Uterus (tissue), 4 donors: ENCODE measurements around the gene SEPTIN8. TPM values are rescaled to one million over a fixed set of nuclear protein-coding genes. Genes with fewer than 3 reads are reported as not detected.

Source experiments
- DNase-seq, 2 donors: peaks; one replicate each; pipeline ENCODE4 v3.0.0-alpha.2; 2019 to 2020
- H3K27ac ChIP-seq, 2 donors: fragments of 200-600 bp; sonication (generic); 1 replicate in 1 of 2; 2 replicates in 1 of 2; pipeline ENCODE4 v1.5.1; 2016 to 2018
- H3K27me3 ChIP-seq, 2 donors: fragments of 200-600 bp; sonication (generic); one replicate each; pipeline ENCODE4 v1.5.1; 2018 to 2019; ENCODE audit warnings: control low read depth in 1 of 2
- H3K36me3 ChIP-seq, 2 donors: fragments of 200-600 bp; sonication (generic); one replicate each; pipeline ENCODE4 v1.5.1; 2019; ENCODE audit warnings: control low read depth in 1 of 2
- H3K4me1 ChIP-seq, 2 donors: fragments of 200-600 bp; sonication (generic); one replicate each; pipeline ENCODE4 v1.5.1; 2018 to 2019; ENCODE audit warnings: control low read depth in 1 of 2
- H3K4me3 ChIP-seq, 2 donors: fragments of 200-600 bp; sonication (generic); 1 replicate in 1 of 2; 2 replicates in 1 of 2; pipeline ENCODE4 v1.5.1; 2018 to 2019; ENCODE audit warnings: mild to moderate bottlenecking in 1 of 2
- H3K9me3 ChIP-seq, 2 donors: fragments of 200-600 bp; sonication (generic); one replicate each; pipeline ENCODE4 v1.5.1; 2019; ENCODE audit warnings: control low read depth in 1 of 2
- CTCF ChIP-seq, 4 experiments: fragments of 200-600 bp in 2 of 4; fragments of 450-650 bp in 2 of 4; sonication (generic) in 2 of 4; IDR thresholded peaks; one replicate each; pipeline ENCODE4 v1.5.1; 2016 to 2019; ENCODE audit warnings: antibody characterized with exemption in 4 of 4, mild to moderate bottlenecking in 2 of 4, moderate library complexity in 1 of 4
- POLR2A ChIP-seq, 2 donors: fragments of 450-650 bp; IDR thresholded peaks; one replicate each; pipeline ENCODE4 v1.6.1; 2016; ENCODE audit warnings: antibody characterized with exemption in 2 of 2, mild to moderate bottlenecking in 1 of 2, moderate library complexity in 1 of 2
- intact Hi-C: fragments of 100-400 bp; cut with DNase I; formaldehyde crosslinking; loops from one replicate; pipeline ENCODE4 v1.15.1; 2023; ENCODE audit warnings: low total_unique reads
- total RNA-seq, 4 donors: library from RNA; depleted of rRNA in 3 of 4; stranded (reverse); fragments of >200 nt in 3 of 4; gene quantifications; one replicate each; pipeline versions ENCODE4 v1.1.0 to v1.2.4, GENCODE V29; 2014 to 2023
- donor health status: DM: yes; HTN: yes; CAD: no.

SEPTIN8 gene
- total RNA-seq, 4 donors from 2014 or later: 17.7 to 49.4 (median 36.4) TPM

DNA sequence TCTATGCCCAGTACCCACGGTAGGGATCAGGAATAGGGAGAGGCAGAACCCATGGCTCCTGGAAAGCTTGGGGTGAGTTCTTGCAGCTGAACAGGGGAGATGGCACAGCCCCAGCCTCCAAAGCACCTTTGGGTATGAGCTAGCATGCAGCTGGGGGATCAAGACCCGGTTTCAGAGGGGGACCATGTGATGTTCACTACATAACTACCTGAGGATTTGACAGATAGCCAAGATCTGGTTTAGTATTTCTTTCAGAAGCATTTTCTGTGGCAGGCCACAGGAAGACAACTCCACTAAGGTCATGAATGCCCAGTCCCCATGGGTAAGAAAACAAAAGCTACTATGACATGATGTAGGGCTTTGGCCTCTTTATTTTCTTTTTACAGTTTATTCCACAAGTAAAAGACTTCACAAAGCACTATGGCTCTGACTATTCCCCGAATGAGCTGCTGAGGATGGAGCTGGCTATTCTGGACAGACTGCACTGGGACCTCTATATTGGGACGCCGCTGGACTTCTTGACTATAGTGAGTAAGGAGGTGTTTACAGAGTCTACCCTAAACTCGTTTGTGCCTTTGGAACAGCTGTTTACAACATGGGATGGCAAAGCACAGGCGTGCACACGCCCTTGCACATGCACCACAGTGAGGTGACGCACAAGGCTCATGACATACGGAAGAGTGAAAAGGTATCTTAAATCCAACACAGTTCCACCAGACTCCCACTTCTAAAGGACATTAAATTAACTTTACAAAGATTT, 26.4 kb downstream of the SEPTIN8 start:
- Histone ChIP-seq H3K9me3 (no peaks in the 10 kb centered on the region), H3K27ac (no peak overlapping the region), H3K4me1 (no peaks in the 10 kb centered on the region), H3K4me3 (no peak overlapping the region), H3K27me3 (peaks cover 11 to 15% of the 10 kb centered on the region in 2 donors), H3K36me3 (no peaks in the 10 kb centered on the region)
- no peak for TF ChIP-seq CTCF (IDR thresholded peaks at IDR 0.05)
- no peak for TF ChIP-seq POLR2A (IDR thresholded peaks at IDR 0.05)
- intact Hi-C loops: no loop called here
- DNase-seq: no peak

- Histone ChIP-seq H3K27me3 (peaks cover 15 to 20% of the 10 kb centered on the region in 2 donors), H3K36me3 (no peaks in the 10 kb centered on the region), H3K4me1 (no peaks in the 10 kb centered on the region), H3K9me3 (no peaks in the 10 kb centered on the region), H3K27ac (no peak overlapping the region), H3K4me3 (no peak overlapping the region)
- intact Hi-C loops: no loop called here
- no peak for TF ChIP-seq CTCF (IDR thresholded peaks at IDR 0.05)
- TF ChIP-seq POLR2A (IDR thresholded peaks at IDR 0.05): no peak
- no peak for DNase-seq
These were observed 27.5 kb downstream of the SEPTIN8 start for GRCh38 chr5:132749506-132749905.

DNA sequence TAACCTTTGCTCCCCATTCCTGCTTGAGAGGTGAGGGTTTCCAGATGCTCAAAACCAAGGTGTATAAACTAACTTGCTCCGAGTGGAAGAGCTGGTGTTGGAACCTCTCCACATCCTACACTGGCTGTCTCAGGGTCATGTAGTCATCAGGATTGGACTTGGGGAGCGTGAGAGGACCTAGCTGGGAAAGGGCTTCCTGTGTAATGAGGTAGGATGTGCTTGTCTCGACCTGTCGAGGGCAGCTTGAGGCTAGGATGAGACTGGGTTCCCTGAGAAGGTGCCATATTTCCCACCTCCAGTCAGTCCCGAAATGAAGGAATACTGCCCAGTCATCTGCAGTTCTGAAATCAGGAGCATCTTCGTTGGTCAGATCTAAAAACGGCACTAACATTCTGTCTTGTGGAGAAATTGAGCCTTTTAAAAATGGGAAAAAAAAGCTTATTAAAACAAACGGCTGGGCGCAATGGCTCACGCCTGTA, 28.5 kb downstream of the SEPTIN8 start:
- TF ChIP-seq POLR2A (IDR thresholded peaks at IDR 0.05) (no peak), CTCF (IDR thresholded peaks at IDR 0.05) (no peak)
- Histone ChIP-seq H3K36me3 (no peaks in the 10 kb centered on the region), H3K27me3 (peaks cover 15 to 26% of the 10 kb centered on the region in 2 donors), H3K9me3 (no peaks in the 10 kb centered on the region), H3K27ac (no peak overlapping the region), H3K4me3 (no peak overlapping the region), H3K4me1 (no peaks in the 10 kb centered on the region)
- intact Hi-C loops: no loop called here
- DNase-seq: no peak

GRCh38 chr5:132747616-132748440, 29.2 kb downstream of the SEPTIN8 start:
- H3K27me3 ChIP-seq: peaks cover 15 to 26% of the 10 kb centered on the region in 2 donors
- no peaks in the 10 kb centered on the region for H3K36me3 ChIP-seq
- intact Hi-C loops: no loop called here
- TF ChIP-seq CTCF (IDR thresholded peaks at IDR 0.05) (no peak), POLR2A (IDR thresholded peaks at IDR 0.05) (no peak)
- no peak overlapping the region for H3K27ac ChIP-seq
- DNase-seq: no peak
- H3K4me3 ChIP-seq: peak overlapping the region in 1 of 2 donors; percentile 25
- no peaks in the 10 kb centered on the region for H3K4me1 ChIP-seq
- no peaks in the 10 kb centered on the region for H3K9me3 ChIP-seq
